SH-SY5Y (cell line): ENCODE measurements around the gene CMSS1.

Experiments used
- GATA2 ChIP-seq: IDR thresholded peaks from 2 replicates; pipeline ENCODE4 v1.6.1; 2011; ENCODE audit warnings: mild to moderate bottlenecking, low read depth, low read length
- GATA3 ChIP-seq: IDR thresholded peaks from 2 replicates; pipeline ENCODE4 v1.6.1; 2011; ENCODE audit warnings: low read depth, mild to moderate bottlenecking, low read length, moderate library complexity

DNA sequence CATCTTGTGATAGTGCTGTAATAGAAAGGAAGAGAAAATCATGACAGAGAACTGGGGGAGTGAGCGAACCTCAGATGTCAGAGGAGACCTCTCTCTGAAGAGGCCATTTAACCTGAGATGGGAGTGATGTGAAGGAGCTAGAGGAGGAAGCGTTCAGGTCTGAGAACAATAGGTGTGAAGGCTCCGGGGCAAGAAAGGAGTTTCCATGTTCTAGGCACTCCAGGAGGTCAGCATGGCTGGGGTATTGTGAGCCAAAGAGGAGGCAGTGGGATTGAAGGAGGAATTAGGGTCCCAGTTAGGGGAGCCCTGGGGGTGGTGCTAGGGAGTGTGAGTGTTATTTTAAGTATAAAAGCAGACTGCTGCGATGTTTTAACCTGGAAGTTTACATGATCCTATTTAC, 305.4 kb downstream of the CMSS1 start:
- TF ChIP-seq GATA2 (no peak), GATA3 (no peak)
